Bronchial epithelial cell (primary cell): ENCODE data around the gene KMT5B. TPM values are rescaled to one million over a fixed set of nuclear protein-coding genes. Genes with fewer than 3 reads are reported as not detected.

ENCODE experiments used
- DNase-seq: peaks from one replicate; pipeline ENCODE4 v3.0.0-alpha.2; 2010; ENCODE audit warnings: low read depth
- FAIRE-seq: peaks from 2 replicates; lab custom pipeline; 2011; peaks lifted over from hg19 to GRCh38; lab: Jason Lieb, UNC
- H3K27me3 ChIP-seq: 2 replicates; pipeline ENCODE4 v1.5.1; 2011; ENCODE audit warnings: low read length; ENCODE audit not compliant: control insufficient read depth, insufficient read depth
- H3K36me3 ChIP-seq: 2 replicates; pipeline ENCODE4 v1.5.1; 2011; ENCODE audit warnings: low read length; ENCODE audit not compliant: control insufficient read depth, insufficient read depth
- H3K4me3 ChIP-seq: 2 replicates; pipeline ENCODE4 v1.5.1; 2011; ENCODE audit warnings: mild to moderate bottlenecking, low read depth, low read length, control low read depth
- total RNA-seq: library from RNA; depleted of rRNA; stranded (reverse); fragments of >200 nt; gene quantifications from 2 replicates; pipeline ENCODE4 v1.2.1, GENCODE V29; 2014
- TF ChIP-seq, protein P1 (sequence below): IDR thresholded peaks from 2 replicates; pipeline ENCODE4 v1.5.1; 2011; ENCODE audit warnings: mild to moderate bottlenecking, moderate library complexity, low read length, control low read depth, inconsistent platforms; ENCODE audit not compliant: insufficient read depth, severe bottlenecking

KMT5B gene
- total RNA-seq, 1 donor from 2014 or later, result 35.8 TPM

DNA sequence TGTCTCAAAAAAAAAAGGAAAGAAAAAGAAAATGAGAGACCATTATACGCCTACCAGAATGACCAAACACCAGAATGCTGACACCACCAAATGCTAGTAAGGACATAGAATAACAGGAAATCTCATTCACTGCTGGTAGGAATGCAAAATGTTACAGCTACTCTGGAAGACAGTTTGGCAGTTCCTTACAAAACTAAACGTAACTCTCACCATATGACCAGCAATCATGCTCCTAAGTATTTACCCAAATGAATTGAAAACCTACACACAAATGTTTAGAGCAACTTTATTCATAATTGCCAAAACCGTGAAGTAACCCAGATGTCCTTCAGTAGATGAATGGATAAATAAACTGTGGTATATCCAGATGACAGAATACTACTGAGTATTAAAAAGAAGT is 99.1 kb downstream of the KMT5B start:
- no peaks in the 10 kb centered on the region for H3K36me3 ChIP-seq
- H3K27me3 ChIP-seq, result no peaks in the 10 kb centered on the region
- FAIRE-seq (no peak), DNase-seq (no peak)
- TF ChIP-seq, protein P1, sequence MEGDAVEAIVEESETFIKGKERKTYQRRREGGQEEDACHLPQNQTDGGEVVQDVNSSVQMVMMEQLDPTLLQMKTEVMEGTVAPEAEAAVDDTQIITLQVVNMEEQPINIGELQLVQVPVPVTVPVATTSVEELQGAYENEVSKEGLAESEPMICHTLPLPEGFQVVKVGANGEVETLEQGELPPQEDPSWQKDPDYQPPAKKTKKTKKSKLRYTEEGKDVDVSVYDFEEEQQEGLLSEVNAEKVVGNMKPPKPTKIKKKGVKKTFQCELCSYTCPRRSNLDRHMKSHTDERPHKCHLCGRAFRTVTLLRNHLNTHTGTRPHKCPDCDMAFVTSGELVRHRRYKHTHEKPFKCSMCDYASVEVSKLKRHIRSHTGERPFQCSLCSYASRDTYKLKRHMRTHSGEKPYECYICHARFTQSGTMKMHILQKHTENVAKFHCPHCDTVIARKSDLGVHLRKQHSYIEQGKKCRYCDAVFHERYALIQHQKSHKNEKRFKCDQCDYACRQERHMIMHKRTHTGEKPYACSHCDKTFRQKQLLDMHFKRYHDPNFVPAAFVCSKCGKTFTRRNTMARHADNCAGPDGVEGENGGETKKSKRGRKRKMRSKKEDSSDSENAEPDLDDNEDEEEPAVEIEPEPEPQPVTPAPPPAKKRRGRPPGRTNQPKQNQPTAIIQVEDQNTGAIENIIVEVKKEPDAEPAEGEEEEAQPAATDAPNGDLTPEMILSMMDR, result no peak
- H3K4me3 ChIP-seq, result no peak overlapping the region

DNA sequence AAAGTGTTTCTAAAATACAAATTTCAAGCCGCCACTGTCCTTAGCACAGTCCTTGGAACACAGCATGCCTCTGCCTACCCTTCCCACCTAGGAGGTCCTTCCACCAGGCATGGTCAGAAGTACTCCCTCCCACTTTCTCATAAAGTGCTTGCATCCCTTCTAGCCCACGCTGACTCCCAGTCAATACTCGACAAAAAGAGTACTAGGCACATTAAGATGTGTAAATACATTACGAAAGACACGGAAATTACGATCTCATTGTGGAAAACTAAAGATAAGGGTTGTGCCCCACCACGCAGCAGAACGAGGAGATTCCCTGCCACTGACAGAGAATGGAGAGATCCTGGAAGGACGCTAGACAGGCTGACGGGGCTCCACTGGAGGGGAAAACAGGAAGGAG is 105.4 kb downstream of the KMT5B start:
- no peaks in the 10 kb centered on the region for H3K27me3 ChIP-seq
- DNase-seq (no peak), FAIRE-seq (no peak)
- no peaks in the 10 kb centered on the region for H3K36me3 ChIP-seq
- TF ChIP-seq, protein P1, result no peak
- H3K4me3 ChIP-seq, result no peak overlapping the region

DNA sequence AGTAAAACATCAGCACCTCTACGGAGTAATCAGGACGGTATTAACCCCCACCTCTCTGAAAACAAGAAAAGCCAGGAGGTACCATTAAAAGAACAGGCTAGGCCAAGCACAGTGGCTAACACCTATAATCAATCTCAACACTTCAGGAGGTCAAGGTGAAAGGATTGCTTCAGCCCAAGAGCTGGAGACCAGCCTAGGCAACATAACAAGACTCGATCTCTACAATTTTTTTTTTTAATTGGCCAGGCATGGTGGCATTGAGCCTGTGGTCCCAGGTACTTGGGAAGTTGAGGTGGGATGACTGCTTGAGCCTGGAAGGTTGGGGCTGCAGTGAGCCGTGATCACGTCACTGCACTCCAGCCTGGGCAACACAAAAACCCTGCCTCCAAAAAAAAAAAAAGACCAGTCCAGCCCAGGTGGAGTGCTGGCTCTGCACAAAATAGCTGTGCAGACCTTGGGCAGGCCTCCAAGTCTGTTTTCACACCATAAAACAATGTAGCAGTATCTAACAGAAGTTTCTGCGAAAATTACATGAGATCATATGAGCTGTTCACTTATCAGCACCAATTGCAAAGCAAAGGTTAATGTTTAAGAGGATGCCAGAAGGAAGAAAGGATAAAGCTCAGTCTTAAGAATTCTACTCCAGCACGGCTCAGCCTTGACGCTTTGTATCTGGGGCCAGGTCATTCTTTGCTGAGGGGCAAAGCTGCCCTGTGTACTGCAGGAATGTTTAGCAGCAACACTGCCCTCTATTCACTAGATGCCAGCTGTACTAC is 106.7 kb downstream of the KMT5B start:
- FAIRE-seq (no peak), DNase-seq (no peak)
- H3K4me3 ChIP-seq, result no peak overlapping the region
- H3K36me3 ChIP-seq, result no peaks in the 10 kb centered on the region
- H3K27me3 ChIP-seq, result no peaks in the 10 kb centered on the region
- TF ChIP-seq, protein P1, result no peak

Other genes with a start within 250 kb of the KMT5B start
- gene UNC93B1, start 209.2 kb downstream of the KMT5B start, total RNA-seq, result 26.4 and 56.3 TPM in 2 replicates
- 4.6 and 6.1 TPM in 2 replicates for gene ALDH3B1, start 203.0 kb downstream of the KMT5B start, total RNA-seq
- gene NDUFS8, start 182.6 kb downstream of the KMT5B start, total RNA-seq, result 84.0 and 127 TPM in 2 replicates
- 29.1 and 30.5 TPM in 2 replicates for gene TCIRG1, start 174.3 kb downstream of the KMT5B start, total RNA-seq
- gene CHKA, start 91.9 kb downstream of the KMT5B start, total RNA-seq, result 4.7 and 7.4 TPM in 2 replicates
- gene C11orf24, start 58.7 kb upstream of the KMT5B start, total RNA-seq, result 13.2 and 18.3 TPM in 2 replicates
- gene LRP5, start 99.3 kb upstream of the KMT5B start, total RNA-seq, result 17.0 and 21.6 TPM in 2 replicates
- 93.5 and 139 TPM in 2 replicates for gene PPP6R3, start 247.5 kb upstream of the KMT5B start, total RNA-seq